H1 (cell line): ENCODE data around the gene SLC8A1. TPM values are rescaled to one million over a fixed set of nuclear protein-coding genes. Genes with fewer than 3 reads are reported as not detected.

ENCODE experiments used
- CTCF ChIA-PET: fragments of 300-600 bp; sonication (Branson Sonifier 250); formaldehyde crosslinking; loops from one replicate; lab custom pipeline; 2021; ENCODE audit not compliant: partially characterized antibody; lab: Charles Lee
- POLR2A ChIA-PET: fragments of 300-600 bp; sonication (Branson Sonifier 250); formaldehyde crosslinking; loops from one replicate; lab custom pipeline; 2021; ENCODE audit warnings: inconsistent platforms; ENCODE audit not compliant: partially characterized antibody; lab: Charles Lee
- DNase-seq, 2 experiments: peaks; one replicate each; pipeline versions ENCODE4 v3.0.0 to v3.0.0-alpha.2; 2010 to 2022; ENCODE audit warnings: low spot score in 2 of 2, low read depth in 1 of 2, mixed read lengths in 1 of 2
- FAIRE-seq: peaks from 2 replicates; lab custom pipeline; 2011; peaks lifted over from hg19 to GRCh38; lab: Jason Lieb, UNC
- H2AFZ ChIP-seq: 2 replicates; pipeline ENCODE4 v1.8.1; 2012; ENCODE audit warnings: low read length, inconsistent platforms
- H2AK5ac ChIP-seq: 2 replicates; pipeline ENCODE4 v1.6.1; 2013; ENCODE audit warnings: low read depth, low read length
- H2BK120ac ChIP-seq: replicated peaks from 2 replicates; pipeline ENCODE3; 2013; ENCODE audit warnings: low read depth, low read length, inconsistent platforms
- H2BK12ac ChIP-seq: 2 replicates; pipeline ENCODE4 v1.6.1; 2013; ENCODE audit warnings: low read depth, low read length
- H2BK15ac ChIP-seq: 2 replicates; pipeline ENCODE4 v1.6.1; 2013; ENCODE audit warnings: low read length
- H2BK20ac ChIP-seq: 2 replicates; pipeline ENCODE4 v1.6.1; 2013; ENCODE audit warnings: low read length
- H2BK5ac ChIP-seq: 2 replicates; pipeline ENCODE4 v1.6.1; 2013; ENCODE audit warnings: low read depth, low read length
- H3K14ac ChIP-seq: 2 replicates; pipeline ENCODE4 v1.6.1; 2013; ENCODE audit warnings: inconsistent platforms; ENCODE audit not compliant: insufficient read length
- H3K18ac ChIP-seq: 2 replicates; pipeline ENCODE4 v1.6.1; 2013; ENCODE audit warnings: low read length; ENCODE audit errors: extremely low read depth
- H3K23ac ChIP-seq: 2 replicates; pipeline ENCODE4 v1.6.1; 2013; ENCODE audit warnings: inconsistent platforms; ENCODE audit not compliant: insufficient read length
- H3K23me2 ChIP-seq: 2 replicates; pipeline ENCODE4 v1.6.1; 2013; ENCODE audit warnings: low read depth, low read length
- H3K27ac ChIP-seq: 2 replicates; pipeline ENCODE4 v1.6.1; 2011; ENCODE audit warnings: low read depth, low read length, inconsistent platforms
- H3K27me3 ChIP-seq, 4 experiments: replicated peaks in 1 of 4; 1 replicate in 1 of 4; 2 replicates in 3 of 4; pipeline versions ENCODE4 v1.6.1 to v1.8.1; 2011 to 2013; ENCODE audit warnings: low read length in 3 of 4, mild to moderate bottlenecking in 3 of 4, inconsistent platforms in 2 of 4, mixed read lengths in 2 of 4, moderate library complexity in 1 of 4; ENCODE audit not compliant: control insufficient read depth in 3 of 4, insufficient read depth in 3 of 4; ENCODE audit errors: extremely low read depth in 1 of 4
- H3K36me3 ChIP-seq, 4 experiments: 2 replicates each; pipeline versions ENCODE4 v1.6.1 to v1.8.1; 2011 to 2013; ENCODE audit warnings: mild to moderate bottlenecking in 4 of 4, low read length in 3 of 4, moderate library complexity in 2 of 4, control low read depth in 1 of 4, inconsistent platforms in 1 of 4; ENCODE audit not compliant: insufficient read depth in 4 of 4, control insufficient read depth in 2 of 4
- H3K4ac ChIP-seq: replicated peaks from 2 replicates; pipeline ENCODE3; 2013; ENCODE audit warnings: low read length, low read depth, mixed read lengths, inconsistent platforms; ENCODE audit not compliant: insufficient read length
- H3K4me1 ChIP-seq, 4 experiments: replicated peaks in 1 of 4; 1 replicate in 1 of 4; 2 replicates in 3 of 4; pipeline versions ENCODE4 v1.6.1 to v1.8.1; 2011 to 2013; ENCODE audit warnings: low read length in 3 of 4, inconsistent platforms in 2 of 4, mixed read lengths in 1 of 4; ENCODE audit not compliant: insufficient read depth in 4 of 4, control insufficient read depth in 3 of 4
- H3K4me2 ChIP-seq, 2 experiments: 2 replicates each; pipeline versions ENCODE4 v1.6.1 to v1.8.1; 2011 to 2013; ENCODE audit warnings: low read depth in 2 of 2, low read length in 2 of 2, control low read depth in 1 of 2, inconsistent platforms in 1 of 2, mild to moderate bottlenecking in 1 of 2; ENCODE audit not compliant: insufficient read depth in 1 of 2
- H3K4me3 ChIP-seq, 4 experiments: fragments of 200-600, 300-600 bp in 1 of 4; sonication (generic), shearing (Covaris generic), sonication (Bioruptor Twin) in 1 of 4; 2 replicates each; pipeline versions ENCODE4 v1.5.1 to v1.8.1; 2011 to 2016; ENCODE audit warnings: low read length in 4 of 4, low read depth in 3 of 4, control low read depth in 2 of 4, inconsistent platforms in 2 of 4, mild to moderate bottlenecking in 2 of 4, mixed read lengths in 1 of 4, moderate library complexity in 1 of 4; ENCODE audit not compliant: insufficient read depth in 2 of 4; ENCODE audit errors: extremely low read depth in 1 of 4
- H3K56ac ChIP-seq: replicated peaks from 2 replicates; pipeline ENCODE3; 2013; ENCODE audit warnings: low read depth, mild to moderate bottlenecking, mixed read lengths, low read length, inconsistent platforms; ENCODE audit not compliant: insufficient read length
- H3K79me1 ChIP-seq: 2 replicates; pipeline ENCODE4 v1.6.1; 2013; ENCODE audit warnings: low read depth, low read length, control low read depth
- H3K79me2 ChIP-seq, 2 experiments: 2 replicates each; pipeline versions ENCODE4 v1.6.1 to v1.8.1; 2012 to 2013; ENCODE audit warnings: low read length in 2 of 2, mild to moderate bottlenecking in 2 of 2, inconsistent platforms in 1 of 2; ENCODE audit not compliant: insufficient read depth in 2 of 2, control insufficient read depth in 1 of 2
- H3K9ac ChIP-seq, 4 experiments: replicated peaks in 1 of 4; 1 replicate in 1 of 4; 2 replicates in 3 of 4; pipeline versions ENCODE4 v1.6.1 to v1.8.1; 2011 to 2013; ENCODE audit warnings: low read depth in 3 of 4, low read length in 3 of 4, control low read depth in 2 of 4, mild to moderate bottlenecking in 2 of 4, moderate library complexity in 2 of 4, inconsistent platforms in 1 of 4; ENCODE audit errors: extremely low read depth in 1 of 4
- H3K9me3 ChIP-seq, 2 experiments: 2 replicates each; pipeline versions ENCODE4 v1.6.1 to v1.8.1; 2012 to 2013; ENCODE audit warnings: mild to moderate bottlenecking in 2 of 2, moderate library complexity in 2 of 2, control low read depth in 1 of 2, inconsistent platforms in 1 of 2, low read depth in 1 of 2, low read length in 1 of 2, mixed read lengths in 1 of 2; ENCODE audit not compliant: insufficient read depth in 2 of 2
- H4K20me1 ChIP-seq, 2 experiments: replicated peaks in 1 of 2; 2 replicates each; pipeline versions ENCODE3 to v1.8.1; 2011 to 2013; ENCODE audit warnings: inconsistent platforms in 2 of 2, low read length in 2 of 2, mild to moderate bottlenecking in 1 of 2; ENCODE audit not compliant: insufficient read depth in 2 of 2, control insufficient read depth in 1 of 2
- H4K5ac ChIP-seq: 2 replicates; pipeline ENCODE4 v1.6.1; 2013; ENCODE audit warnings: low read length, low read depth, mixed read lengths, inconsistent platforms; ENCODE audit not compliant: insufficient read length
- H4K8ac ChIP-seq: 2 replicates; pipeline ENCODE4 v1.8.0; 2013; ENCODE audit warnings: mild to moderate bottlenecking, moderate library complexity, low read length, inconsistent platforms; ENCODE audit not compliant: insufficient read depth; ENCODE audit errors: extremely low read depth
- H4K91ac ChIP-seq: replicated peaks from 2 replicates; pipeline ENCODE3; 2013; ENCODE audit warnings: low read length, mixed read lengths, inconsistent platforms; ENCODE audit not compliant: insufficient read length
- WGBS, 2 experiments: shearing (Covaris generic) in 1 of 2; methylation state at CpG; one replicate each; pipeline versions ENCODE4 v1.1.6 to v1.1.7; 2013 to 2015; ENCODE audit warnings: low lambda C conversion rate in 2 of 2, mixed read lengths in 2 of 2, inconsistent platforms in 1 of 2, low coverage in 1 of 2, missing lambda C conversion rate in 1 of 2; ENCODE audit not compliant: insufficient replicate concordance in 2 of 2, insufficient coverage in 1 of 2, insufficient read length in 1 of 2; ENCODE audit errors: extremely low coverage in 1 of 2, missing lambda C conversion rate in 1 of 2; 5-methylcytosine and 5-hydroxymethylcytosine counted together
- polyA plus RNA-seq, 7 experiments: library from polyadenylated mRNA; depleted of rRNA in 3 of 7; stranded (reverse) in 5 of 7; unstranded in 2 of 7; fragments of >200 nt in 5 of 7; fragments of 200-250 nt in 2 of 7; gene quantifications; 1 replicate in 5 of 7; 2 replicates in 1 of 7; 4 replicates in 1 of 7; pipeline versions ENCODE4 v1.2.1 to v1.2.3, GENCODE V29; 2011 to 2013; ENCODE audit warnings: missing spikeins in 2 of 7, mixed read lengths in 2 of 7
- total RNA-seq: library from RNA; stranded (reverse); fragmentation: NEBNext Ultra II Directional; extraction: Animal tissue kit (Norgen Biotek cat#: 25700); gene quantifications from 2 replicates; pipeline ENCODE4 v1.2.1, GENCODE V29; 2021
- TF ChIP-seq, protein P1 (sequence below): IDR thresholded peaks from 2 replicates; pipeline ENCODE4 v1.6.1; 2011; ENCODE audit warnings: low read length, improper control_type of control experiment

Gene SLC8A1
- total and polyA plus RNA-seq, 2 of the 8 experiments (the other 6 are each of a cell fraction or from before 2014, with no cell fraction given): 0.68 to 3.6 TPM

DNA sequence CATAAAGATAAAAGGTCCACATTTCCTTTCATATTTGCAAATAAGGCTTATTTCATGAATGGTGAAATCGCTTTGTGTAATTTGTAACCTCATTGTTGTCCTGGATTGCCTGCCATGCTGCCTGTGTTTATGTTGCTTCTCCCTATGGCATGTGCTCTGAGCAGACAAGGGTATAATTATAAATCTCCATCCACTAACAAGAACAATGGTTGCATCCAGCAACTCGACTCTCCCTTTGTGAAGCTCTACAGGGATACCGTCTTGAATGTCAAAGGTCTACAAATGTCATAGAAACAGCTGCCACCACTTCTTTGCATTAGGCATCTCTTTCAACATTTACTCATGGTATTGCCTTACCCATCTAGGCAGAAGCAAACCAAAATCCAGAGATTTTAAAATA lies 209.6 kb downstream of the SLC8A1 start:
- H4K20me1 ChIP-seq: no peaks in the 10 kb centered on the region
- no peak overlapping the region for H3K23ac ChIP-seq
- H3K14ac ChIP-seq: no peak overlapping the region
- no peak overlapping the region for H4K8ac ChIP-seq
- H3K79me1 ChIP-seq: no peaks in the 10 kb centered on the region
- no peak overlapping the region for H3K27ac ChIP-seq
- H2BK120ac ChIP-seq: no peak overlapping the region
- peak; percentile 7 for FAIRE-seq
- no peak overlapping the region for H3K4me3 ChIP-seq
- H4K5ac ChIP-seq: no peak overlapping the region
- no peak overlapping the region for H3K9ac ChIP-seq
- no peaks in the 10 kb centered on the region for H3K79me2 ChIP-seq
- H2AK5ac ChIP-seq: no peak overlapping the region
- no peak overlapping the region for H3K4ac ChIP-seq
- H3K36me3 ChIP-seq: no peaks in the 10 kb centered on the region
- ChIA-PET CTCF (interaction anchor here (0.6 to 3.7 kb wide), 3 partner anchors 15 to 171 kb away, joined by 3 to 29 read pairs (median 3); no protein-coding TSS in a partner anchor), POLR2A (no interaction called here)
- no peak overlapping the region for H4K91ac ChIP-seq
- H2BK20ac ChIP-seq: no peak overlapping the region
- peaks cover 0 to 7% (median 0%) of the 10 kb centered on the region in 4 experiments; a peak in 2 of 7 replicates for H3K4me1 ChIP-seq
- no peak overlapping the region for H2AFZ ChIP-seq
- WGBS, 2 experiments: 49% methylated on average over 3 of the region's 3 CpGs; no CpG with 5 or more reads in 1 of the 2 experiments
- H2BK15ac ChIP-seq: no peak overlapping the region
- no peak overlapping the region for H3K4me2 ChIP-seq
- no peak overlapping the region for H3K56ac ChIP-seq
- H3K18ac ChIP-seq: no peak overlapping the region
- no peak for DNase-seq
- no peak overlapping the region for H2BK5ac ChIP-seq
- H2BK12ac ChIP-seq: no peak overlapping the region
- H3K27me3 ChIP-seq: no peaks in the 10 kb centered on the region
- peaks cover 0 to 6% of the 10 kb centered on the region in 2 experiments; a peak in 1 of 4 replicates for H3K9me3 ChIP-seq
- H3K23me2 ChIP-seq: no peaks in the 10 kb centered on the region
- TF ChIP-seq, protein P1, sequence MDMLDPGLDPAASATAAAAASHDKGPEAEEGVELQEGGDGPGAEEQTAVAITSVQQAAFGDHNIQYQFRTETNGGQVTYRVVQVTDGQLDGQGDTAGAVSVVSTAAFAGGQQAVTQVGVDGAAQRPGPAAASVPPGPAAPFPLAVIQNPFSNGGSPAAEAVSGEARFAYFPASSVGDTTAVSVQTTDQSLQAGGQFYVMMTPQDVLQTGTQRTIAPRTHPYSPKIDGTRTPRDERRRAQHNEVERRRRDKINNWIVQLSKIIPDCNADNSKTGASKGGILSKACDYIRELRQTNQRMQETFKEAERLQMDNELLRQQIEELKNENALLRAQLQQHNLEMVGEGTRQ: no peak
